HepG2 (cell line): ENCODE measurements around the gene TMEM184B. TPM values are rescaled to one million over a fixed set of nuclear protein-coding genes. Genes with fewer than 3 reads are reported as not detected.

Experiments
- DMAP1 ChIP-seq: IDR thresholded peaks from 2 replicates; pipeline ENCODE4 v1.6.1; 2016
- DRAP1 ChIP-seq: IDR thresholded peaks from 2 replicates; pipeline ENCODE4 v1.6.1; 2016; ENCODE audit warnings: missing genetic modification reagents, missing compliant biosample characterization
- IKZF5 ChIP-seq: IDR thresholded peaks from 2 replicates; pipeline ENCODE4 v1.6.1; 2018; ENCODE audit warnings: missing genetic modification reagents, mild to moderate bottlenecking, missing compliant biosample characterization
- IRF1 ChIP-seq: sonication (generic); formaldehyde crosslinking; IDR thresholded peaks from 2 replicates; pipeline ENCODE4 v1.4.0; 2020; ENCODE audit warnings: low read depth, mild to moderate bottlenecking, missing genetic modification reagents
- ISL2 ChIP-seq: sonication (generic); formaldehyde crosslinking; IDR thresholded peaks from 2 replicates; pipeline ENCODE4 v1.5.0; 2020; ENCODE audit warnings: missing genetic modification reagents
- JARID2 ChIP-seq: sonication (generic); formaldehyde crosslinking; IDR thresholded peaks from 2 replicates; pipeline ENCODE4 v1.8.1; 2023; ENCODE audit warnings: missing genetic modification reagents, inconsistent platforms; ENCODE audit not compliant: insufficient replicate concordance
- MED13 ChIP-seq: sonication (generic); formaldehyde crosslinking; IDR thresholded peaks from 2 replicates; pipeline ENCODE4 v1.5.0; 2020; ENCODE audit warnings: missing genetic modification reagents
- MEIS2 ChIP-seq: sonication (generic); formaldehyde crosslinking; IDR thresholded peaks from 2 replicates; pipeline ENCODE4 v1.9.0; 2021; ENCODE audit warnings: mild to moderate bottlenecking, missing genetic modification reagents
- NBN ChIP-seq: fragments of 450-650 bp; conservative IDR thresholded peaks from 2 replicates; pipeline ENCODE4 v1.6.1; 2017
- NFKBIZ ChIP-seq: IDR thresholded peaks from 2 replicates; pipeline ENCODE4 v1.6.1; 2018; ENCODE audit warnings: missing genetic modification reagents, missing compliant biosample characterization
- PREB ChIP-seq: sonication (generic); formaldehyde crosslinking; IDR thresholded peaks from 2 replicates; pipeline ENCODE4 v1.4.0; 2020; ENCODE audit warnings: missing genetic modification reagents
- RBFOX2 ChIP-seq: fragments of 200-400 bp; formaldehyde crosslinking; IDR thresholded peaks from 2 replicates; pipeline ENCODE4 v1.6.1; 2017; ENCODE audit warnings: low read depth, mild to moderate bottlenecking, low read length
- REPIN1 ChIP-seq: sonication (generic); formaldehyde crosslinking; IDR thresholded peaks from 2 replicates; pipeline ENCODE4 v1.8.0; 2022; ENCODE audit warnings: missing genetic modification reagents, low read depth, mild to moderate bottlenecking, borderline replicate concordance
- SNRNP70 ChIP-seq: fragments of 200-400 bp; formaldehyde crosslinking; IDR thresholded peaks from 2 replicates; pipeline ENCODE4 v1.6.1; 2017; ENCODE audit warnings: mild to moderate bottlenecking, low read depth, low read length, moderate library complexity
- TGIF2 ChIP-seq: IDR thresholded peaks from 2 replicates; pipeline ENCODE4 v1.6.1; 2016; ENCODE audit warnings: control low read depth, missing compliant biosample characterization
- TRIM22 ChIP-seq: fragments of 450-650 bp; IDR thresholded peaks from 2 replicates; pipeline ENCODE4 v1.6.1; 2017
- ZBTB26 ChIP-seq: IDR thresholded peaks from 2 replicates; pipeline ENCODE4 v1.6.1; 2016; ENCODE audit warnings: missing compliant biosample characterization, missing genetic modification reagents, borderline replicate concordance
- ZNF136 ChIP-seq: sonication (generic); formaldehyde crosslinking; IDR thresholded peaks from 2 replicates; pipeline ENCODE4 v1.8.1; 2022; ENCODE audit warnings: low read depth, mild to moderate bottlenecking, moderate library complexity, missing genetic modification reagents
- ZNF333 ChIP-seq: sonication (generic); formaldehyde crosslinking; IDR thresholded peaks from 2 replicates; pipeline ENCODE4 v1.4.0; 2020; ENCODE audit warnings: mild to moderate bottlenecking, missing genetic modification reagents, borderline replicate concordance
- ZNF547 ChIP-seq: sonication (generic); formaldehyde crosslinking; IDR thresholded peaks from 2 replicates; pipeline ENCODE4 v1.5.1; 2020; ENCODE audit warnings: mild to moderate bottlenecking, missing genetic modification reagents
- ZNF616 ChIP-seq: sonication (generic); formaldehyde crosslinking; IDR thresholded peaks from 2 replicates; pipeline ENCODE4 v1.5.0; 2020; ENCODE audit warnings: low read depth, mild to moderate bottlenecking, missing genetic modification reagents
- ZNF704 ChIP-seq: sonication (generic); formaldehyde crosslinking; IDR thresholded peaks from 2 replicates; pipeline ENCODE4 v1.8.1; 2023; ENCODE audit warnings: mild to moderate bottlenecking, inconsistent platforms, moderate library complexity, missing genetic modification reagents, borderline replicate concordance
- ZNF776 ChIP-seq: sonication (generic); formaldehyde crosslinking; IDR thresholded peaks from 2 replicates; pipeline ENCODE4 v1.4.0; 2020; ENCODE audit warnings: mild to moderate bottlenecking, missing genetic modification reagents
- polyA plus RNA-seq, 8 experiments: library from polyadenylated mRNA; depleted of rRNA in 3 of 8; stranded (reverse) in 7 of 8; unstranded in 1 of 8; fragments of >200 nt; fragmentation: Illumina TruSeq in 4 of 8; extraction: Trizol in 4 of 8; gene quantifications; 2 replicates each; pipeline versions ENCODE4 v1.2.1 to v1.2.3, GENCODE V29; 2011 to 2016; ENCODE audit warnings: low read depth in 4 of 8, missing spikeins in 1 of 8, mixed read lengths in 1 of 8; ENCODE audit not compliant: insufficient read depth in 1 of 8
- total RNA-seq, 5 experiments: library from RNA; depleted of rRNA; stranded (reverse); fragments of >200 nt; fragmentation: Illumina TruSeq; extraction: Trizol; gene quantifications; 2 replicates each; pipeline ENCODE4 v1.2.3, GENCODE V29; 2016; ENCODE audit warnings: low read depth in 1 of 5

TMEM184B gene
- total and polyA plus RNA-seq, 2 of the 13 experiments (the other 11 are each of a cell fraction or from before 2014, with no cell fraction given) = 15.9 to 16.0 TPM

GRCh38 chr22:38177926-38178604, 94.7 kb downstream of the TMEM184B start (continued):
- TF ChIP-seq TGIF2 (peak; percentile 96), DRAP1 (peak; percentile 39; the same call in 1 of the 2 replicates), ZNF704 (CRISPR knock-in tag) (no peak), REPIN1 (CRISPR knock-in tag) (peak; percentile 28; the same call in 1 of the 2 replicates), MED13 (CRISPR knock-in tag) (no peak), ZNF776 (CRISPR knock-in tag) (no peak), PREB (CRISPR knock-in tag) (no peak), ISL2 (CRISPR knock-in tag) (peak; percentile 39; the same call in 1 of the 2 replicates), RBFOX2 (no peak), NBN (no peak), TRIM22 (no peak), ZNF547 (CRISPR knock-in tag) (no peak), IRF1 (CRISPR knock-in tag) (no peak), ZNF333 (CRISPR knock-in tag) (0 out of 2 replicates have a peak, but pooled peaks have one; percentile 38), SNRNP70 (no peak), ZNF616 (CRISPR knock-in tag) (0 out of 2 replicates have a peak, but pooled peaks have one; percentile 22), ZBTB26 (CRISPR knock-in tag) (peak; percentile 45; the same call in 1 of the 2 replicates), ZNF136 (CRISPR knock-in tag) (0 out of 2 replicates have a peak, but pooled peaks have one; percentile 56), JARID2 (CRISPR knock-in tag) (no peak), MEIS2 (peak; percentile 80), NFKBIZ (CRISPR knock-in tag) (no peak), IKZF5 (peak; percentile 83), DMAP1 (CRISPR knock-in tag) (peak; percentile 48)
